Activated CD8-positive, alpha-beta memory T cell treated with anti-CD3 and anti-CD28 coated beads for 48 hours (primary cell): ENCODE measurements around the gene RPTOR.
"Not testable (repeated sequence)": the region's sequence is repeated elsewhere in the genome, so short reads cannot be mapped to it uniquely, and the experiment has no call there.

Experiments used
- DNase-seq, 3 experiments: peaks; one replicate each; pipeline ENCODE4 v3.0.0-alpha.2; 2020; ENCODE audit warnings: low read depth in 2 of 3, low spot score in 2 of 3

Gene RPTOR

GRCh38 chr17:80692931-80693467, 148.4 kb downstream of the RPTOR start:
- DNase-seq = no peak

- DNase-seq = no peak
Measured at GRCh38 chr17:80693511-80693910, 148.9 kb downstream of the RPTOR start.

- no peak for DNase-seq
Measured at GRCh38 chr17:80694085-80694991, 149.7 kb downstream of the RPTOR start.

- DNase-seq = no peak
Measured at GRCh38 chr17:80694992-80695912, 150.6 kb downstream of the RPTOR start.

- no peak for DNase-seq
Measured at GRCh38 chr17:80695979-80696378, 151.3 kb downstream of the RPTOR start.

GRCh38 chr17:80696456-80696855, 151.8 kb downstream of the RPTOR start:
- no peak for DNase-seq

GRCh38 chr17:80696964-80697363, 152.3 kb downstream of the RPTOR start:
- no peak for DNase-seq

GRCh38 chr17:80698297-80698696, 153.7 kb downstream of the RPTOR start:
- no peak for DNase-seq

- not testable (repeated sequence) for DNase-seq
Measured at GRCh38 chr17:80699205-80699604, 154.6 kb downstream of the RPTOR start.

GRCh38 chr17:80701730-80702129, 157.1 kb downstream of the RPTOR start:
- DNase-seq = no peak

GRCh38 chr17:80702315-80703141, 157.9 kb downstream of the RPTOR start:
- DNase-seq = no peak

GRCh38 chr17:80703142-80703478, 158.5 kb downstream of the RPTOR start:
- DNase-seq = no peak

GRCh38 chr17:80704381-80704819, 159.8 kb downstream of the RPTOR start:
- no peak for DNase-seq

- no peak for DNase-seq
Measured at GRCh38 chr17:80704894-80705293, 160.3 kb downstream of the RPTOR start.

- DNase-seq = no peak
Measured at GRCh38 chr17:80705988-80706387, 161.3 kb downstream of the RPTOR start.

GRCh38 chr17:80706463-80706867, 161.8 kb downstream of the RPTOR start:
- DNase-seq = no peak

GRCh38 chr17:80708480-80708879, 163.8 kb downstream of the RPTOR start:
- DNase-seq = no peak

GRCh38 chr17:80709090-80709695, 164.6 kb downstream of the RPTOR start:
- no peak for DNase-seq

GRCh38 chr17:80710714-80711302, 166.2 kb downstream of the RPTOR start:
- DNase-seq = no peak

- no peak for DNase-seq
Measured at GRCh38 chr17:80712089-80712488, 167.5 kb downstream of the RPTOR start.
